Parathyroid adenoma (tissue), 2 donors: ENCODE results near the gene DET1.

Source experiments
- H2AFZ ChIP-seq: fragments of 300-600 bp; sonication (generic); one replicate; pipeline ENCODE4 v1.7.0; 2017; ENCODE audit warnings: antibody characterized with exemption, mild to moderate bottlenecking
- H3K27ac ChIP-seq: fragments of 300-600 bp; sonication (generic); one replicate; pipeline ENCODE4 v1.7.0; 2017
- H3K27me3 ChIP-seq: fragments of 300-600 bp; sonication (generic); one replicate; pipeline ENCODE4 v1.7.0; 2017; ENCODE audit warnings: low read length; ENCODE audit not compliant: control insufficient read depth, insufficient read depth
- H3K36me3 ChIP-seq: fragments of 300-600 bp; sonication (generic); one replicate; pipeline ENCODE4 v1.7.0; 2017; ENCODE audit warnings: low read length; ENCODE audit not compliant: control insufficient read depth, insufficient read depth
- H3K4me1 ChIP-seq: fragments of 300-600 bp; sonication (generic); one replicate; pipeline ENCODE4 v1.7.0; 2017; ENCODE audit warnings: control low read depth
- H3K4me2 ChIP-seq: fragments of 300-600 bp; sonication (generic); one replicate; pipeline ENCODE4 v1.7.0; 2017; ENCODE audit warnings: low read length
- H3K4me3 ChIP-seq: fragments of 300-600 bp; sonication (generic); one replicate; pipeline ENCODE4 v1.7.0; 2017; ENCODE audit warnings: low read depth, low read length
- H3K79me2 ChIP-seq: fragments of 300-600 bp; sonication (generic); one replicate; pipeline ENCODE4 v1.7.0; 2017; ENCODE audit warnings: control low read depth
- H3K9ac ChIP-seq: fragments of 300-600 bp; sonication (generic); one replicate; pipeline ENCODE4 v1.7.0; 2017; ENCODE audit warnings: mild to moderate bottlenecking
- H3K9me3 ChIP-seq: fragments of 300-600 bp; sonication (generic); one replicate; pipeline ENCODE4 v1.7.0; 2017; ENCODE audit warnings: low read length; ENCODE audit not compliant: control insufficient read depth
- TF ChIP-seq, protein P1 (sequence below): fragments of 300-600 bp; sonication (generic); IDR thresholded peaks from one replicate; pipeline ENCODE4 v1.7.0; 2017; ENCODE audit warnings: antibody characterized with exemption, mild to moderate bottlenecking
- donor health status: primary hyperparathyroidism.

DET1 gene

DNA sequence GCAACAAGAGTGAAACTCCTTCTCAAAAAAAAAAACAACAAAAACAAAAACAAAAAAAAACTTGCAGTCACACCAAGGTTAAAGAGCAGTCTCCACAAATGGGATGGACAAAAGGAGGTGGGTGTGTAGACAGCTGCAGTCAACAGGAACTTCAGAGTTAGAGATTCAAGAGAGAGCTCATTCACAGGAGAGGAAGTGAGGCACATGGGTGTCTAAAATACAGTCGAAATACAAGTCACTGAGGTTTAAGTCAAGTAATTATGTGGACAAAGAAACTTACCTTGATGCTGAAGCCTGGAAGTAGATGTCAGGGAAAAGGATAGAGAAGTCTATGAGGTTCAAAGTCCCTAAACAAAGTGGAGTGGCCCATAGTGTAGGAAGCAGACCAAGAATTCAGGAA is 64.2 kb downstream of the DET1 start:
- no peak overlapping the region for H3K27ac ChIP-seq
- H3K9me3 ChIP-seq = no peaks in the 10 kb centered on the region
- no peaks in the 10 kb centered on the region for H3K79me2 ChIP-seq
- no peaks in the 10 kb centered on the region for H3K36me3 ChIP-seq
- no peaks in the 10 kb centered on the region for H3K4me1 ChIP-seq
- H3K27me3 ChIP-seq = no peaks in the 10 kb centered on the region
- H2AFZ ChIP-seq = no peak overlapping the region
- no peak overlapping the region for H3K4me2 ChIP-seq
- H3K9ac ChIP-seq = no peak overlapping the region
- TF ChIP-seq, protein P1, sequence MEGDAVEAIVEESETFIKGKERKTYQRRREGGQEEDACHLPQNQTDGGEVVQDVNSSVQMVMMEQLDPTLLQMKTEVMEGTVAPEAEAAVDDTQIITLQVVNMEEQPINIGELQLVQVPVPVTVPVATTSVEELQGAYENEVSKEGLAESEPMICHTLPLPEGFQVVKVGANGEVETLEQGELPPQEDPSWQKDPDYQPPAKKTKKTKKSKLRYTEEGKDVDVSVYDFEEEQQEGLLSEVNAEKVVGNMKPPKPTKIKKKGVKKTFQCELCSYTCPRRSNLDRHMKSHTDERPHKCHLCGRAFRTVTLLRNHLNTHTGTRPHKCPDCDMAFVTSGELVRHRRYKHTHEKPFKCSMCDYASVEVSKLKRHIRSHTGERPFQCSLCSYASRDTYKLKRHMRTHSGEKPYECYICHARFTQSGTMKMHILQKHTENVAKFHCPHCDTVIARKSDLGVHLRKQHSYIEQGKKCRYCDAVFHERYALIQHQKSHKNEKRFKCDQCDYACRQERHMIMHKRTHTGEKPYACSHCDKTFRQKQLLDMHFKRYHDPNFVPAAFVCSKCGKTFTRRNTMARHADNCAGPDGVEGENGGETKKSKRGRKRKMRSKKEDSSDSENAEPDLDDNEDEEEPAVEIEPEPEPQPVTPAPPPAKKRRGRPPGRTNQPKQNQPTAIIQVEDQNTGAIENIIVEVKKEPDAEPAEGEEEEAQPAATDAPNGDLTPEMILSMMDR = no peak
- H3K4me3 ChIP-seq = no peak overlapping the region

DNA sequence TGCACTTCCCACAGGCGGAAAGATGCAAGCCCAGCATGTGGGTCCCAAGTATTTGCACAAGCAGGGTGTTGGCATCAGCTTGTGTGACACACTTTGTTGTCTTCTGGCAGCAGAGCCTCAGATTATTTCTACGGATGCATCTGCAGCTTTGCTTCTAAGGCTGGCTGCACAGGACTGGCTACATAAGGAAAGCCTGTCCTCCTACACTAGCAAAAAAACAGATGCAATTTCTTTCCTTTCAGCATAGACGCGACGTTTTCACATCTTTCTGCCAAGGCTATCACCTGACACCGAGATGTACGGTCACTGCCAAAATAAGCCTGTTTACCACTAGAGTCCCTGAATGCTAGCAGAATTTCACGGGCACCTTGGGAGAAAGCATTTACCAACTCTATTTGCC is 65.5 kb downstream of the DET1 start:
- Histone ChIP-seq H3K9ac (no peak overlapping the region), H3K4me1 (no peaks in the 10 kb centered on the region), H3K36me3 (no peaks in the 10 kb centered on the region), H3K79me2 (no peaks in the 10 kb centered on the region), H3K27me3 (no peaks in the 10 kb centered on the region), H3K4me2 (no peak overlapping the region), H3K4me3 (no peak overlapping the region), H3K9me3 (no peaks in the 10 kb centered on the region), H3K27ac (no peak overlapping the region), H2AFZ (no peak overlapping the region)
- TF ChIP-seq, protein P1 = no peak

DNA sequence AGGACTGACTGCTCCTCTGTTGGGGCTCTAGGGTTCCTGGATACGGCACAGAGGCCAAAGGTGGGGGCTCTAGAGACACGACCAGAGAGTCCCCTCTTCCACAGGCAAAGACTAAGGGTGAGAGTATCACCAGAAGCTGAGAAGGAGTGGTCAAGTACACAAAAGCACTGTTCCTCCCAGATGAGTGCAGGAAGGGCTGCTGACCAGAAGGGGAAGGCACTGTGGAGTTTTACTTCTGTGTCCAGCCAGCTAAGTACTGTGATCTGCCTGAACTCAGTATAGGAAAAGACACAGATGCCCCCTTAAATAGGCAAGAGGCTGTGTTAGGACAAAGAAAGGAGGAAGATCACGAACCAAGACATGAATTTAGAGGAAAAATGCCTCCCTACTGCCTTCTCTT is 67.3 kb downstream of the DET1 start:
- TF ChIP-seq, protein P1 = no peak
- Histone ChIP-seq H3K4me3 (no peak overlapping the region), H3K9me3 (no peaks in the 10 kb centered on the region), H3K27me3 (no peaks in the 10 kb centered on the region), H3K4me2 (no peak overlapping the region), H3K9ac (no peak overlapping the region), H3K4me1 (no peaks in the 10 kb centered on the region), H3K27ac (no peak overlapping the region), H3K79me2 (no peaks in the 10 kb centered on the region), H3K36me3 (no peaks in the 10 kb centered on the region), H2AFZ (no peak overlapping the region)

DNA sequence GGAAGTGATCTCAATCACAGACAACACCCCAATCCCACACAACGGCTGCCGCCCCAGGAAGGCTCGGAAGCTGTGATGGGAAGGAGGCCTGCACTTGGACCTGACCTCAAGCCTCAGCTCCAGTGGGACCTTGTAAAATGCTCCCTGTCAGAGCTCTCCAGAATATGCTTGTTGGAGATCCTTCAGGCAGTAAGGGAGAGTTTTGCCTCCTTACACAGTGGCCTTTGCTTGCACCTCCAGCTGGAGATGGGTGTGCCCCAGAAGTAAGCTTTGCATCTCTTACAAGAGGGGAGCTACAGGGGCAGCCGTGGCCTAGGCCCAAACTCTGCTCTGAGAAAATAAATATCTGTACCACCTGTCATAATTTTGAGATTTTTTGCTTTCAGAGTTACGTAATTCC is 68.6 kb downstream of the DET1 start:
- no peaks in the 10 kb centered on the region for H3K4me1 ChIP-seq
- no peaks in the 10 kb centered on the region for H3K36me3 ChIP-seq
- H3K9me3 ChIP-seq = no peaks in the 10 kb centered on the region
- no peak overlapping the region for H3K9ac ChIP-seq
- no peak overlapping the region for H3K4me3 ChIP-seq
- no peaks in the 10 kb centered on the region for H3K27me3 ChIP-seq
- H3K4me2 ChIP-seq = no peak overlapping the region
- no peak overlapping the region for H2AFZ ChIP-seq
- no peaks in the 10 kb centered on the region for H3K79me2 ChIP-seq
- H3K27ac ChIP-seq = no peak overlapping the region
- TF ChIP-seq, protein P1 = no peak

DNA sequence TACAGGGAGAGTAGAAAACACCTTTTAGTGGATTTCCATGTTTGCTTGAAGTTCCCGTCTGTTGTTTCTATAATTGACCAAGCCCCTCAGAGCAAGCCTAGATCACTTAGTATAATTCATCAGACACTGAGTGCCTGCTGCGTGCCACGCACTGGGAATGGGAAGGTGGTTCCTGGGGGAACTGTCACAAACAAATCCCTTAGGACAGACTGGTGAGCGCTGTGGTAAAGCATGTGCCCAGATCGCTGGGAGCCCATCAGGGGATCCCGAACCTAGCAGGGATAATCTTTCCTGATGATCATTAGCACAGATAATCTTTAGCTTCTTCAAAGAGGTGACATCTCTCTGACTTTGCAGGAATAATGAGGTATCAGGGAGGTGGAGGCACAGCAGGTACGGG is 69.4 kb downstream of the DET1 start:
- Histone ChIP-seq H3K79me2 (no peaks in the 10 kb centered on the region), H3K4me2 (no peak overlapping the region), H3K4me1 (no peaks in the 10 kb centered on the region), H3K9ac (no peak overlapping the region), H3K36me3 (no peaks in the 10 kb centered on the region), H3K9me3 (no peaks in the 10 kb centered on the region), H3K4me3 (no peak overlapping the region), H2AFZ (no peak overlapping the region), H3K27ac (no peak overlapping the region), H3K27me3 (no peaks in the 10 kb centered on the region)
- TF ChIP-seq, protein P1 = no peak
